Measurements from ENCODE around the gene RIC8A. TPM values are rescaled to one million over a fixed set of nuclear protein-coding genes. Genes with fewer than 3 reads are reported as not detected.
"Not testable (repeated sequence)": the region's sequence is repeated elsewhere in the genome, so short reads cannot be mapped to it uniquely, and the experiment has no call there.

The RIC8A gene
- polyA plus RNA-seq, 2 of the 4 experiments (the other 2 are of a cell fraction): 82.0 to 101 TPM

GRCh38 chr11:180242-180641 lies 27.3 kb upstream of the RIC8A start:
- TF ChIP-seq CTCF (IDR thresholded peaks at IDR 0.05): peak; percentile 22; the same call in 1 of the 3 replicates
- H3K27ac ChIP-seq; H3K9me3 ChIP-seq; H3K4me1 ChIP-seq; CTCF ChIA-PET; DNase-seq (ENCODE audit: low read depth in 1 of 2, low spot score in 1 of 2); H3K4me3 ChIP-seq; FAIRE-seq; POLR2A ChIA-PET; H3K4me2 ChIP-seq; ATAC-seq: not testable (repeated sequence)
- WGBS (ENCODE audit: missing lambda C conversion rate): 6% methylated on average over 2 of the region's 13 CpGs

- H3K4me1 ChIP-seq; CTCF ChIA-PET; H3K4me3 ChIP-seq; ATAC-seq; H3K4me2 ChIP-seq; H3K27ac ChIP-seq; FAIRE-seq; H3K9me3 ChIP-seq; DNase-seq (ENCODE audit: low read depth in 1 of 2, low spot score in 1 of 2); POLR2A ChIA-PET: not testable (repeated sequence)
- WGBS (ENCODE audit: missing lambda C conversion rate): 93% methylated on average over 40 of the region's 55 CpGs
These were observed 18.2 kb upstream of the RIC8A start for GRCh38 chr11:189200-189783.

- H3K4me2 ChIP-seq; H3K27ac ChIP-seq; H3K4me3 ChIP-seq; POLR2A ChIA-PET; H3K9me3 ChIP-seq; CTCF ChIA-PET; DNase-seq (ENCODE audit: low read depth in 1 of 2, low spot score in 1 of 2); H3K4me1 ChIP-seq; FAIRE-seq: not testable (repeated sequence)
- ATAC-seq: peak; percentile 61 to 62; a peak in 5 of 6 replicates
- no CpG with 5 or more reads among the region's 25 CpGs for WGBS (ENCODE audit: missing lambda C conversion rate)
These were observed 17.6 kb upstream of the RIC8A start for GRCh38 chr11:189843-190311.

GRCh38 chr11:190546-190945 lies 17.0 kb upstream of the RIC8A start:
- POLR2A ChIA-PET; H3K27ac ChIP-seq; H3K9me3 ChIP-seq; CTCF ChIA-PET; ATAC-seq; FAIRE-seq; DNase-seq (ENCODE audit: low read depth in 1 of 2, low spot score in 1 of 2); H3K4me3 ChIP-seq; H3K4me1 ChIP-seq; H3K4me2 ChIP-seq: not testable (repeated sequence)
- WGBS (ENCODE audit: missing lambda C conversion rate): 68% methylated on average over 5 of the region's 5 CpGs

GRCh38 chr11:191490-192478 lies 15.7 kb upstream of the RIC8A start:
- TF ChIP-seq CTCF (IDR thresholded peaks at IDR 0.05) (peak; percentile 47), SMC3 (IDR thresholded peaks at IDR 0.05) (peak; percentile 33; the same call in 2 of the 3 replicates), RAD21 (conservative IDR thresholded peaks at IDR 0.05 in 1 of 2, IDR thresholded peaks at IDR 0.05 in 1 of 2) (peak; percentile 40 to 43)
- H3K4me3 ChIP-seq; H3K4me2 ChIP-seq; DNase-seq (ENCODE audit: low read depth in 1 of 2, low spot score in 1 of 2); POLR2A ChIA-PET; CTCF ChIA-PET; H3K9me3 ChIP-seq; H3K27ac ChIP-seq; H3K4me1 ChIP-seq: not testable (repeated sequence)
- peak; percentile 96 for FAIRE-seq
- ATAC-seq: peak; percentile 61 to 92
- WGBS (ENCODE audit: missing lambda C conversion rate): 68% methylated on average over 5 of the region's 8 CpGs

GRCh38 chr11:192674-193128 lies 14.8 kb upstream of the RIC8A start, which contains the start of gene SCGB1C1:
Gene SCGB1C1, plus strand, starts transcription at chr11:193078. Its CDS starts 22 bp downstream, at chr11:193100.
- ATAC-seq, FAIRE-seq: not testable (repeated sequence)
- WGBS (ENCODE audit: missing lambda C conversion rate): 54% methylated on average over 3 of the region's 11 CpGs

GRCh38 chr11:193481-193880 lies 14.0 kb upstream of the RIC8A start:
- ATAC-seq: 0 out of 6 replicates have a peak, but pooled peaks of 1 of the 2 experiments have one; percentile 16
- H3K4me1 ChIP-seq; H3K4me3 ChIP-seq; POLR2A ChIA-PET; FAIRE-seq; H3K9me3 ChIP-seq; DNase-seq (ENCODE audit: low read depth in 1 of 2, low spot score in 1 of 2); CTCF ChIA-PET; H3K27ac ChIP-seq; H3K4me2 ChIP-seq: not testable (repeated sequence)
- WGBS (ENCODE audit: missing lambda C conversion rate): 48% methylated on average over 5 of the region's 5 CpGs

More at GRCh38 chr11:192674-193128, 14.8 kb upstream of the RIC8A start, which contains the start of gene SCGB1C1:
- H3K4me3 ChIP-seq; DNase-seq (ENCODE audit: low read depth in 1 of 2, low spot score in 1 of 2); CTCF ChIA-PET; H3K4me1 ChIP-seq; H3K4me2 ChIP-seq; H3K9me3 ChIP-seq; POLR2A ChIA-PET; H3K27ac ChIP-seq: not testable (repeated sequence)

Data from A549 (cell line).